Smooth muscle cell (in vitro differentiated cells): ENCODE measurements around the gene PTOV1. TPM values are rescaled to one million over a fixed set of nuclear protein-coding genes. Genes with fewer than 3 reads are reported as not detected.

Experiments
- DNase-seq: peaks from one replicate; lab custom pipeline; 2025; ENCODE audit not compliant: unreplicated experiment; lab: John Stamatoyannopoulos, UW
- H2AFZ ChIP-seq: fragments of 200-600 bp; sonication (generic); 2 replicates; pipeline ENCODE4 v1.6.0; 2016; ENCODE audit warnings: antibody characterized with exemption, low read depth, mild to moderate bottlenecking
- H3F3A ChIP-seq: fragments of 200-600 bp; sonication (generic); 2 replicates; pipeline ENCODE4 v1.6.0; 2017; ENCODE audit warnings: antibody characterized with exemption, low read depth
- H3K27ac ChIP-seq: fragments of 200-600 bp; sonication (generic); 2 replicates; pipeline ENCODE4 v1.5.1; 2016; ENCODE audit warnings: low read depth, mild to moderate bottlenecking
- H3K27me3 ChIP-seq: fragments of 200-600 bp; sonication (generic); 2 replicates; pipeline ENCODE4 v1.6.1; 2016; ENCODE audit warnings: low read depth, mild to moderate bottlenecking
- H3K36me3 ChIP-seq: fragments of 200-600 bp; sonication (generic); 2 replicates; pipeline ENCODE4 v1.5.1; 2016; ENCODE audit warnings: low read depth
- H3K4me1 ChIP-seq: fragments of 200-600 bp; sonication (generic); 2 replicates; pipeline ENCODE4 v1.5.1; 2016; ENCODE audit warnings: low read depth
- H3K4me2 ChIP-seq: fragments of 200-600 bp; sonication (generic); 2 replicates; pipeline ENCODE4 v1.6.0; 2016; ENCODE audit warnings: mild to moderate bottlenecking
- H3K4me3 ChIP-seq: fragments of 200-600 bp; sonication (generic); 2 replicates; pipeline ENCODE4 v1.5.1; 2016; ENCODE audit warnings: mild to moderate bottlenecking
- H3K79me2 ChIP-seq: fragments of 200-600 bp; sonication (generic); 2 replicates; pipeline ENCODE4 v1.6.0; 2016; ENCODE audit warnings: low read depth, mild to moderate bottlenecking
- H3K9ac ChIP-seq: fragments of 200-600 bp; sonication (generic); 2 replicates; pipeline ENCODE4 v1.6.0; 2016; ENCODE audit warnings: low read depth
- H3K9me3 ChIP-seq: fragments of 200-600 bp; sonication (generic); replicated peaks from 2 replicates; pipeline ENCODE4 v1.5.1; 2016; ENCODE audit warnings: low read depth
- H4K20me1 ChIP-seq: fragments of 200-600 bp; sonication (generic); 2 replicates; pipeline ENCODE4 v1.6.0; 2016; ENCODE audit warnings: low read depth
- WGBS: methylation state at CpG from one replicate; pipeline ENCODE4 v1.1.7; 2016; ENCODE audit warnings: low lambda C conversion rate; 5-methylcytosine and 5-hydroxymethylcytosine counted together
- polyA plus RNA-seq: library from polyadenylated mRNA; unstranded; fragments of >200 nt; fragmentation: Nextera tagmentation; extraction: Ambion mirVana; gene quantifications from 2 replicates; pipeline ENCODE4 v1.2.1, GENCODE V29; 2016
- total RNA-seq: library from RNA; depleted of rRNA; stranded (reverse); fragments of >200 nt; gene quantifications from 2 replicates; pipeline ENCODE4 v1.2.3, GENCODE V29; 2014
- TF ChIP-seq, protein P1 (sequence below): fragments of 200-600 bp; sonication (generic); IDR thresholded peaks from 2 replicates; pipeline ENCODE4 v1.5.1; 2017; ENCODE audit warnings: borderline replicate concordance, mild to moderate bottlenecking, antibody characterized with exemption; ENCODE audit not compliant: insufficient read depth, poor library complexity, severe bottlenecking

PTOV1 gene
- total RNA-seq, result 49.0 and 81.0 TPM in 2 replicates
- polyA plus RNA-seq, result 256 and 266 TPM in 2 replicates

GRCh38 chr19:49850487-49851342 lies at the start of gene PTOV1:
Gene PTOV1 (plus strand): TSS chr19:49851159.
- Histone ChIP-seq H3K4me2 (peak within 1 kb of the TSS; percentile 90), H4K20me1 (peaks cover 46% of the 10 kb centered on the region), H3K9ac (peak within 1 kb of the TSS; percentile 98), H3K4me3 (peak within 1 kb of the TSS; percentile 86), H3K4me1 (peaks cover 13% of the 10 kb centered on the region), H3K36me3 (no peaks in the 10 kb centered on the region), H3K79me2 (peaks cover 54% of the 10 kb centered on the region), H3F3A (peaks cover 19% of the 10 kb centered on the region), H3K27me3 (no peaks in the 10 kb centered on the region), H3K9me3 (no peaks in the 10 kb centered on the region), H3K27ac (peak within 1 kb of the TSS; percentile 98), H2AFZ (peak within 1 kb of the TSS; percentile 68)
- TF ChIP-seq, protein P1, sequence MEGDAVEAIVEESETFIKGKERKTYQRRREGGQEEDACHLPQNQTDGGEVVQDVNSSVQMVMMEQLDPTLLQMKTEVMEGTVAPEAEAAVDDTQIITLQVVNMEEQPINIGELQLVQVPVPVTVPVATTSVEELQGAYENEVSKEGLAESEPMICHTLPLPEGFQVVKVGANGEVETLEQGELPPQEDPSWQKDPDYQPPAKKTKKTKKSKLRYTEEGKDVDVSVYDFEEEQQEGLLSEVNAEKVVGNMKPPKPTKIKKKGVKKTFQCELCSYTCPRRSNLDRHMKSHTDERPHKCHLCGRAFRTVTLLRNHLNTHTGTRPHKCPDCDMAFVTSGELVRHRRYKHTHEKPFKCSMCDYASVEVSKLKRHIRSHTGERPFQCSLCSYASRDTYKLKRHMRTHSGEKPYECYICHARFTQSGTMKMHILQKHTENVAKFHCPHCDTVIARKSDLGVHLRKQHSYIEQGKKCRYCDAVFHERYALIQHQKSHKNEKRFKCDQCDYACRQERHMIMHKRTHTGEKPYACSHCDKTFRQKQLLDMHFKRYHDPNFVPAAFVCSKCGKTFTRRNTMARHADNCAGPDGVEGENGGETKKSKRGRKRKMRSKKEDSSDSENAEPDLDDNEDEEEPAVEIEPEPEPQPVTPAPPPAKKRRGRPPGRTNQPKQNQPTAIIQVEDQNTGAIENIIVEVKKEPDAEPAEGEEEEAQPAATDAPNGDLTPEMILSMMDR, result no peak
- DNase-seq, result peak; percentile 88
- 2% methylated on average over 42 of the region's 98 CpGs for WGBS

DNA sequence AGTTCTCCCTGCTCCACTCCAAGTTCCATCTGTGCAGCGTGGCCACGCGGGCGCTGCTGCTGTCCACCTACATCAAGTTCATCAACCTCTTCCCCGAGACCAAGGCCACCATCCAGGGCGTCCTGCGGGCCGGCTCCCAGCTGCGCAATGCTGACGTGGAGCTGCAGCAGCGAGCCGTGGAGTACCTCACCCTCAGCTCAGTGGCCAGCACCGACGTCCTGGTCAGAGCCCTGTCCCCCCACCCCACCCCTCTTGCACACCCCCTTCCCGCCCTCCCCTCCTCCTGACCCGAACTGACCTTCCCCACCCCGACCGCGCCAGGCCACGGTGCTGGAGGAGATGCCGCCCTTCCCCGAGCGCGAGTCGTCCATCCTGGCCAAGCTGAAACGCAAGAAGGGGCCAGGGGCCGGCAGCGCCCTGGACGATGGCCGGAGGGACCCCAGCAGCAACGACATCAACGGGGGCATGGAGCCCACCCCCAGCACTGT lies 49.5 kb upstream of the PTOV1 start:
- Histone ChIP-seq H3K4me1 (no peaks in the 10 kb centered on the region), H3K27me3 (no peaks in the 10 kb centered on the region), H3K36me3 (no peaks in the 10 kb centered on the region), H2AFZ (no peak overlapping the region), H3K9me3 (no peaks in the 10 kb centered on the region), H3K27ac (no peak overlapping the region), H3K79me2 (no peaks in the 10 kb centered on the region), H3K4me2 (no peak overlapping the region), H3K9ac (no peak overlapping the region), H4K20me1 (no peaks in the 10 kb centered on the region), H3K4me3 (no peak overlapping the region), H3F3A (no peaks in the 10 kb centered on the region)
- no peak for DNase-seq
- WGBS, result 97% methylated on average over 30 of the region's 32 CpGs
- TF ChIP-seq, protein P1, result no peak

DNA sequence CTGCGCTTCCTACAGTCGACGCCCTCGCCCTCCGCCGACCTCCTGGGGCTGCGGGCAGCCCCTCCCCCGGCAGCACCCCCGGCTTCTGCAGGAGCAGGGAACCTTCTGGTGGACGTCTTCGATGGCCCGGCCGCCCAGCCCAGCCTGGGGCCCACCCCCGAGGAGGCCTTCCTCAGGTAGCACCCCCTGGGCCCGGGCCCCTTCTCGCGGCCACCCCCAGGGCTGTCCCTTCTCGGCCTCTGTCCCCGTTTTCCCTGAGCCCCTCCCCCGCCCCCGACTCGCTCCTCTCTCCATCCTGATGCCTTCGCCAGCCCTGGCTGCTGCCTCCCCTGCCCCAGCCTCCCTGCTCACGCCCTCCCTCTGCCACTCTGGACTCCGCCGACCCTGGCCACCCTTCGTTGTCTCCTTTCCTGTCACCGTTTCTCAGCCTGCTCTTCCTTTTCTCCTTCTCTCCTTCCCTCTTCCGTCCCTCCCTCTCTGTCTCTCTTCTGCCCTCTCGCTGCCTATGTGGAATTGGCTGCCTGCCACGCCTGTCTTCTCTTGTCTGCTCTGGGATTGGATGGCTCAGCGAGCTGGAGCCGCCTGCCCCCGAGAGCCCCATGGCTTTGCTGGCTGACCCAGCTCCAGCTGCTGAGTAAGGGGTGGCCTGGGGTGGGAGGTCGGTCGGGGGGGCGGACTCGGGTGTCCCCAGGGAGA lies 48.8 kb upstream of the PTOV1 start:
- Histone ChIP-seq H3K4me3 (peak overlapping the region; percentile 10), H4K20me1 (no peaks in the 10 kb centered on the region), H3K27me3 (no peaks in the 10 kb centered on the region), H3K79me2 (no peaks in the 10 kb centered on the region), H3K9ac (no peak overlapping the region), H3K27ac (no peak overlapping the region), H3F3A (no peaks in the 10 kb centered on the region), H3K4me2 (no peak overlapping the region), H2AFZ (no peak overlapping the region), H3K4me1 (no peaks in the 10 kb centered on the region), H3K36me3 (no peaks in the 10 kb centered on the region), H3K9me3 (no peaks in the 10 kb centered on the region)
- TF ChIP-seq, protein P1, result no peak
- DNase-seq, result peak; percentile 15
- 48% methylated on average over 9 of the region's 38 CpGs for WGBS
